ENCODE results near the gene RIC3.

RIC3 gene

GRCh38 chr11:8096575-8096974, 72.2 kb downstream of the RIC3 start:
- Histone ChIP-seq H3K9me3 (replicated peaks in 1 of 11) (no peaks in the 10 kb centered on the region), H3K27ac (no peak overlapping the region), H3K4me1 (peaks cover 0 to 46% (median 44%) of the 10 kb centered on the region in 10 experiments; a peak in 15 of 20 replicates), H4K20me1 (no peaks in the 10 kb centered on the region), H3K36me3 (peaks cover 0 to 32% (median 5%) of the 10 kb centered on the region in 11 experiments; a peak in 7 of 22 replicates), H3K4me2 (no peak overlapping the region), H3K9ac (no peak overlapping the region), H3K27me3 (no peaks in the 10 kb centered on the region), H3K4me3 (no peak overlapping the region)
- TF ChIP-seq Cebpa-rat (IDR thresholded peaks at IDR 0.05): no peak

- peaks cover 0 to 28% (median 0%) of the 10 kb centered on the region in 11 experiments; a peak in 6 of 22 replicates for H3K36me3 ChIP-seq
- 0 out of 22 replicates have a peak overlapping the region, but pooled peaks of 1 of the 11 experiments have one; percentile 23 for H3K27ac ChIP-seq
- H4K20me1 ChIP-seq: no peaks in the 10 kb centered on the region
- H3K4me2 ChIP-seq: peak overlapping the region in 9 of 11 experiments; percentile 1 to 68 (median 46); a peak in 15 of 22 replicates
- no peak for TF ChIP-seq Cebpa-rat (IDR thresholded peaks at IDR 0.05)
- peaks cover 0 to 52% (median 46%) of the 10 kb centered on the region in 10 experiments; a peak in 15 of 20 replicates for H3K4me1 ChIP-seq
- peak overlapping the region in 3 of 11 experiments; percentile 27 to 37 (median 28); a peak in 2 of 22 replicates for H3K9ac ChIP-seq
- no peak overlapping the region for H3K4me3 ChIP-seq
- H3K27me3 ChIP-seq: no peaks in the 10 kb centered on the region
- H3K9me3 ChIP-seq (replicated peaks in 1 of 11): no peaks in the 10 kb centered on the region
Measured at GRCh38 chr11:8095806-8096522, 72.9 kb downstream of the RIC3 start.

- Histone ChIP-seq H3K4me2 (peak overlapping the region in 9 of 11 experiments; percentile 1 to 68 (median 46); a peak in 15 of 22 replicates), H3K27ac (0 out of 22 replicates have a peak overlapping the region, but pooled peaks of 1 of the 11 experiments have one; percentile 23), H3K4me1 (peaks cover 0 to 53% (median 46%) of the 10 kb centered on the region in 10 experiments; a peak in 15 of 20 replicates), H3K36me3 (peaks cover 0 to 22% (median 0%) of the 10 kb centered on the region in 11 experiments; a peak in 6 of 22 replicates), H3K4me3 (no peak overlapping the region), H3K9me3 (replicated peaks in 1 of 11) (no peaks in the 10 kb centered on the region), H3K9ac (peak overlapping the region in 3 of 11 experiments; percentile 27 to 37 (median 28); a peak in 3 of 22 replicates), H4K20me1 (no peaks in the 10 kb centered on the region), H3K27me3 (no peaks in the 10 kb centered on the region)
- no peak for TF ChIP-seq Cebpa-rat (IDR thresholded peaks at IDR 0.05)
Measured at GRCh38 chr11:8095371-8095770, 73.5 kb downstream of the RIC3 start.

- peak overlapping the region in 3 of 11 experiments; percentile 28 to 42 (median 32); a peak in 3 of 22 replicates for H3K27ac ChIP-seq
Measured at GRCh38 chr11:8094656-8095055, 74.2 kb downstream of the RIC3 start.

GRCh38 chr11:8093931-8094575, 74.8 kb downstream of the RIC3 start:
- Histone ChIP-seq H3K4me2 (peak overlapping the region in 8 of 11 experiments; percentile 11 to 68 (median 50); a peak in 13 of 22 replicates), H3K27ac (peak overlapping the region in 3 of 11 experiments; percentile 28 to 42 (median 32); a peak in 4 of 22 replicates), H3K9ac (peak overlapping the region in 1 of 11 experiments; percentile 20; a peak in 2 of 22 replicates), H3K36me3 (peaks cover 0 to 18% (median 0%) of the 10 kb centered on the region in 11 experiments; a peak in 4 of 22 replicates), H3K4me3 (no peak overlapping the region), H3K27me3 (no peaks in the 10 kb centered on the region), H4K20me1 (peaks cover 0 to 11% (median 0%) of the 10 kb centered on the region in 11 experiments; a peak in 2 of 22 replicates), H3K9me3 (replicated peaks in 1 of 11) (no peaks in the 10 kb centered on the region), H3K4me1 (peaks cover 0 to 57% (median 46%) of the 10 kb centered on the region in 10 experiments; a peak in 15 of 20 replicates)
- no peak for TF ChIP-seq Cebpa-rat (IDR thresholded peaks at IDR 0.05)

More at GRCh38 chr11:8094656-8095055, 74.2 kb downstream of the RIC3 start:
- peaks cover 0 to 5% (median 0%) of the 10 kb centered on the region in 11 experiments; a peak in 2 of 22 replicates for H4K20me1 ChIP-seq
- peaks cover 0 to 53% (median 46%) of the 10 kb centered on the region in 10 experiments; a peak in 15 of 20 replicates for H3K4me1 ChIP-seq
- H3K36me3 ChIP-seq: peaks cover 0 to 18% (median 0%) of the 10 kb centered on the region in 11 experiments; a peak in 5 of 22 replicates
- no peak overlapping the region; a peak in 1 of 22 replicates for H3K9ac ChIP-seq
- peak overlapping the region in 7 of 11 experiments; percentile 11 to 68 (median 52); a peak in 12 of 22 replicates for H3K4me2 ChIP-seq
- no peak overlapping the region for H3K4me3 ChIP-seq
- no peaks in the 10 kb centered on the region for H3K27me3 ChIP-seq
- H3K9me3 ChIP-seq (replicated peaks in 1 of 11): no peaks in the 10 kb centered on the region
- TF ChIP-seq Cebpa-rat (IDR thresholded peaks at IDR 0.05): no peak

GRCh38 chr11:8092587-8093424, 76.0 kb downstream of the RIC3 start:
- Histone ChIP-seq H3K9me3 (replicated peaks in 1 of 11) (no peaks in the 10 kb centered on the region), H3K9ac (peak overlapping the region in 1 of 11 experiments; percentile 20; a peak in 1 of 22 replicates), H3K27me3 (no peaks in the 10 kb centered on the region), H3K4me2 (peak overlapping the region in 9 of 11 experiments; percentile 11 to 68 (median 49); a peak in 13 of 22 replicates), H3K27ac (peak overlapping the region in 2 of 11 experiments; percentile 2 to 42; a peak in 2 of 22 replicates), H3K36me3 (peaks cover 0 to 18% (median 0%) of the 10 kb centered on the region in 11 experiments; a peak in 4 of 22 replicates), H3K4me1 (peaks cover 0 to 69% (median 55%) of the 10 kb centered on the region in 10 experiments; a peak in 15 of 20 replicates), H4K20me1 (peaks cover 0 to 14% (median 0%) of the 10 kb centered on the region in 11 experiments; a peak in 5 of 22 replicates), H3K4me3 (no peak overlapping the region)
- TF ChIP-seq Cebpa-rat (IDR thresholded peaks at IDR 0.05): no peak

- TF ChIP-seq Cebpa-rat (IDR thresholded peaks at IDR 0.05): no peak
- peaks cover 0 to 9% (median 0%) of the 10 kb centered on the region in 11 experiments; a peak in 3 of 22 replicates for H3K36me3 ChIP-seq
- H4K20me1 ChIP-seq: peaks cover 0 to 20% (median 0%) of the 10 kb centered on the region in 11 experiments; a peak in 5 of 22 replicates
- H3K9me3 ChIP-seq (replicated peaks in 1 of 11): no peaks in the 10 kb centered on the region
- no peaks in the 10 kb centered on the region for H3K27me3 ChIP-seq
- H3K4me3 ChIP-seq: no peak overlapping the region
- H3K9ac ChIP-seq: no peak overlapping the region
- peak overlapping the region in 2 of 11 experiments; percentile 3 to 30; a peak in 3 of 22 replicates for H3K27ac ChIP-seq
- peaks cover 0 to 80% (median 66%) of the 10 kb centered on the region in 10 experiments; a peak in 15 of 20 replicates for H3K4me1 ChIP-seq
- peak overlapping the region in 4 of 11 experiments; percentile 10 to 36 (median 26); a peak in 5 of 22 replicates for H3K4me2 ChIP-seq
Measured at GRCh38 chr11:8091721-8092120, 77.1 kb downstream of the RIC3 start.

Measured in BLaER1 treated with 17β-estradiol and CSF1 and Interleukin-3, amounts not matched to agents 10 nM and 100 nM (cell line).